NCI-H1694 (cell line): ENCODE data around the gene SH3PXD2A.
"Not testable (repeated sequence)": the region's sequence is repeated elsewhere in the genome, so short reads cannot be mapped to it uniquely, and the experiment has no call there.

Experiments
- DNase-seq: peaks from one replicate; lab custom pipeline; 2025; lab: John Stamatoyannopoulos, UW

SH3PXD2A gene

DNA sequence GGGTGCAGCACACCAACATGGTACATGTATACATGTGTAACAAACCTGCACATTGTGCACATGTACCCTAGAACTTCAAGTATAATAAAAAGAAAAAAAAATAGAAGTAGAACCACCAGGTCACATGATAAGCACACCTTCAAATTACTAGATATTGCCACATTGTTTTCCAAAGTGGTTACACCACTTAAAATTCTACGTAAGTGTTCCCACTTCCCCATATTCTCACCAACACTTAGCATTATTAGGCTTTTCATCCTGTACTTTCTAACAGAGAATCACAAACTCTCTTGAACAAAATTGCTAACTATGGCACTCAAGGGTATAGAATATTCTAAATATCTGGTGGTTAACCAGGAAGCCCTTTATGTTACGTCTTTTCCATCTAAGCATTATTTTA, 22.6 kb downstream of the SH3PXD2A start:
- no peak for DNase-seq

- no peak for DNase-seq
These were observed 25.4 kb downstream of the SH3PXD2A start for GRCh38 chr10:103829838-103830465.

- no peak for DNase-seq
These were observed 26.1 kb downstream of the SH3PXD2A start for GRCh38 chr10:103829278-103829677.

DNA sequence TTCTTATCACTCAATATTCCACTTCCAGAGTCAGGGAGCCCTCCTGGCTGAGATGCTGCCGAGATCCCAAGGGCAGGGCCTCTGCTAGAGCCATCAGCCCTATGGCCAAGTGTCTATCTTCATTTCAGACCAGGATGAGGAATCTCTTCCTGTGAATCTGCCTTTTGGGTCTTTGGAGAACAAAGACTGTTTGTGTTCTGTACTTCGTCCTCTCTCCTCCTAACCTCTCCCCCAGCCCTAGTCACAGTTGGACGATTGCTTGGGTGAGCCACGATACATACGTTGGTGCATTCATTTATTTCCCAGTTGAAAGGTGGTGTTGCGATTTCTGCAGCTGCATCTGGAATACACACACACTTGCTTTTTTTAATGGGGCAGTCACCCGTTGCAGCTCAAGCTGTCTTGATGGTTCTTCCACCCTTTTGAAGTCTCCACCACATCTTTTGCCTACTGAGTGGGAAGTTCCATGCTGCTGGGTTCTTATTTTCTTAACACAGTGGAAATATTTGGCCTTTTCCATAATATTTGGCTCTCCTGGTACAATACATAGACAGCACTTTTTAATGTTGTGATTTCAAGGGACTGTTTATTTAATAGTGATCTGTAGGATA, 26.7 kb downstream of the SH3PXD2A start:
- DNase-seq: no peak

- DNase-seq: no peak
These were observed 27.3 kb downstream of the SH3PXD2A start for GRCh38 chr10:103828107-103828506.

GRCh38 chr10:103826885-103827284, 28.5 kb downstream of the SH3PXD2A start:
- no peak for DNase-seq

DNA sequence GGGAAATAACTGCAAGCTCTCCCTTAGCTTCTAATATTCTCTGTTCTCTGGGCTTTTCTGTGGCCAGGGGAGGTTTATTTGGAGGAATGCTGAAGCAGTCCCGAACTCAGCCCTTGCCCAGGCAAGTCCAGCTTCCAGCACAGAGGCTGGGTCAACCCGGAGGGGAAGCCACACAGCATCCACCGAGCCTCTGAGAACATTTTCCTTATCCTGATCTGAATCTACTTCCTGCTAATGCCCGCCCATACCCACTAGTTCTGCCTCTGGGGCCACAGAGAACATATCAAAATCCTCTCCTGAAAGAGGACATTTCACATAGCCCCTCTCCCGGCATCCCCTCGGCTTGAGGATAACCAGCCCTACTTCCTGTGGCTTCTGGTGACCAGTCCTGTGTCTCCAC, 31.1 kb downstream of the SH3PXD2A start:
- DNase-seq: no peak

GRCh38 chr10:103823706-103824272, 31.6 kb downstream of the SH3PXD2A start:
- no peak for DNase-seq

- DNase-seq: no peak
These were observed 32.6 kb downstream of the SH3PXD2A start for GRCh38 chr10:103822800-103823199.

- no peak for DNase-seq
These were observed 33.2 kb downstream of the SH3PXD2A start for GRCh38 chr10:103822107-103822716.

- DNase-seq: peak; percentile 43
These were observed 35.0 kb downstream of the SH3PXD2A start for GRCh38 chr10:103820101-103821062.

DNA sequence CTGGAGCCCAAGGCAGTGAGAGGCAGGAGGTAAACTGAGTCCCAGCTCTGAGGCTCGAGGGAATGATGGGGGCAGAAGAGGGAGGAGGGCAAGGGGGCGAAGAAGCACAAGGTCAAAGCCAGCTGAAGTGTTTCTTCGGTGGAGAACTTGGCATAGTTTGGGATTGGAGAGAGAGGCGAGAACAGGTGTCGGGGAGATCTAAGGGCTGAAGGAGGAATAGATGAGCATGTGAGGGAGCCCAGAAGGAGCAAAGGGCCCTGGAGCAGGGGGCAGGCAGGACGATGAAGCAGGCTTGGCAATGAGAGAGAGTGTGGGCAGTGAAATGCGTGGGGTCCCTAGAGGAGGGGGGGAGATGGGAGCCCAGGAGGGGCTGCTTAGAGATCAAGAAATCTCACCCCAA, 35.9 kb downstream of the SH3PXD2A start:
- DNase-seq: no peak

DNA sequence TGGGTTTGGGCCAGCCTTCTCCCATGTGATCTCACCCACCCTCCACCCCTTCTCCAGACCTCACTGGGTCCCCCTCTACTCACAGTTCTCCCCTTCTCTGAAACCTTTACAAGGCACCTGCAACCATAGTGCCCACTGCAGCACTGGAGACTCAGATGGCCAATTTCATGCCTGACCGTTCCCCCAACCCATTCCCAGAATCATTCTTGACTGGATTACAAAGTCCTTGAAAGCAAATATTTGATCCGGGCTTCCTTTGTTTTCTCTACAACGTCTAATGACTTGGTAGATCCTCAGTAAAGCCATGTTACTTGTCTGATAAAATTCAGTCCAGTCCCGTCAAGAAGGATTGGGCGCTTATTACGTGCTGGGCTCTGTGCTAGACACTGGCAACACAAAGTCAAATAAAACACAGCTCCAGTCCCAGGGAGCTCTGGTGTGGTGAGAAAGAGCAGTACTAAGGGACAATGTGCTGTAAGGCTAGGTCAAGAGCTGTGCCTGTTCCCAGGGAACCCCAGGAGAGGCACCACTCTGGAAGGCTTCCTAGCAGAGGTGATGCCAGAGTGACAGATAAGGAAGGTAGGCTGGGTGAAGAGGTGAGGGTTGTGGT, 36.5 kb downstream of the SH3PXD2A start:
- no peak for DNase-seq

GRCh38 chr10:103818105-103818504, 37.3 kb downstream of the SH3PXD2A start:
- no peak for DNase-seq

DNA sequence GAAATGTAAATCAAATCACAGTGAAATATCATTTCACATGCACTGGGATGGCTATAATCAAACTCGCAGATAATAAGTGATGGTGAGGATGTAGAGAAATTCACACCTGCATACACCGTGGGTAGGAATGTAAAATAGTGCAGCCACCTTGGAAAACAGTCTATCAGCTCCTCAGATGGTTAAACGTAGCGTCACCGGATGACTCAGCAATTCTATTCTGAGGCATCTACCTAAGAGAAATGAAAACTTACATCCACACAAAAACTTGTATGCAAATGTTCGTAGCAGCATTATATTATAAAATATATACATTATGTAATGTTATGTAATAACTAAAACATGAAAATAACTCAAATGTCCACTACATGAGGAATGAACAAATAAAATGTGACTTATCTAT, 38.9 kb downstream of the SH3PXD2A start:
- DNase-seq: no peak

DNA sequence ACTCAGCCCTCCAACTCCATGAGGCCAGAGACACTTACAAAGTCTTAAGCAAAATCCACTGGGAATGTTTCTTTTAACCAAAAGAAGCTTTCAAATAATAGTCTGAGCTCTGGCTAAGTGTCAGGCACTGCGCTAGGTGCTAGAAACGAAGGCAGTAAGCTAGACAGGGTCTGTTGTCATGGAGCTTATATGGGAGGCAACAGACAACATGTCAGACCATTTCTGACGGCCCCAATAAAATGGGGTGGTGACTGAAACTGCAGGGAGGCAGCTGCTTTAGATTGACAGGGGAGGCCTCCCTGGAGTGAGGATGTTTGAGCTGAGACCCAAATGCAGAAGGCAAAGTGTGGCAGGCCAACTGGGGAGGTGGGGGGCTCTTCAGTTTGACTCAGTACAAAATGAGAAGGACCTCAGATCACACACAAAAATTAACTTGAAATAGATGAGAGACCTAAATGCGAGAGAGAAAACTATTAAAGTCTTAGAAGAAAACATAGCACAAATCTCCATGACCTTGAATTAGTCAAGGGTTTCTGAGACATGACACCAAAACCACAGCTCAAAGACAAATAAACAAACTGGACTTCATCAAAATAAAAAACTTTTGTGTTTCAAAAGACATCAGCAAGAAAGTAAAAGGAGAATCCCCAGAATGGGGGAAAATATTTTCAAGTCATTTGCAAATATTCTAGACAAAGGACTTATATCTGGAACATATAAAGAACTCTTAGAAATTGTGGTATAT, 40.6 kb downstream of the SH3PXD2A start:
- DNase-seq: no peak

- no peak for DNase-seq
These were observed 41.3 kb downstream of the SH3PXD2A start for GRCh38 chr10:103814105-103814504.

GRCh38 chr10:103813312-103813711, 42.1 kb downstream of the SH3PXD2A start:
- not testable (repeated sequence) for DNase-seq

DNA sequence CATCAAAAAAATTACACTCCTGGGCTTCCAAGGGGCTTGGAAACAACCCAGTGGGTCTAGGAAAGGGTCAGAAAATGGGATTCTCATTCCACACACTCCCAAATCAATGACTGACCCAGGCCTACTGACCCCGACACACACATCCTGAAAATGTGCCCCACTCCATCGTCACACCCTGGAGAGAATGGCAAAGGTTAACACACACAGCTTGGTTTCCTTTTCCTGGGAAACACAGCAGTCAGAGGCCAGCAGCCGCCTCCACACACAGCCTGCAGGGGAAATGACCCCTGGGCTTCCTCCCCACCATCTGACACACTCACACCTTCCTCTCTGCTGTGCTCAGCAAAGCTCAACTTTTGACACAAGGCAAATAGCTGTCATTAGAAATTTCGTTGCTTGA, 42.9 kb downstream of the SH3PXD2A start:
- no peak for DNase-seq

DNA sequence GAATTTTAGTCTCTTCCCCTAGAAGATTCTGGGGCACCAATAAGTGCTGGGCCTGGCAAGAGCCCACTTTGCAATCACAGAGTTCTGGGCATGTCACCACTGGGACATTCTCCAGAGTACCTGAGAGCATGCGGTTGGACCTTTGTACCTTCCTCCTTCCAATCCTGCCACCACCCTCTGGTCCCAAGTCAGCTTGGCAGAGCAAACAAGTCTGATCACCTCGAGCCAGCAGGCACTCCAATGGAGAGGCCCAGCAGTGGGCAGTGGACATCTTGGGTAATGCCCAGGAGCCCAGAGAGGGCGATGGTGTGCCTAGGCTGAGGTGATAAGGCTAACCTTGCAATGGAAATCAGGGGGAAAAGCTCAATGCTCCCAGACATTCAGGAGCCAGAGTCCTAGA, 43.4 kb downstream of the SH3PXD2A start:
- DNase-seq: no peak

- DNase-seq: no peak
These were observed 43.9 kb downstream of the SH3PXD2A start for GRCh38 chr10:103811463-103811862.
